ENCODE measurements around the gene PSME1. TPM values are rescaled to one million over a fixed set of nuclear protein-coding genes. Genes with fewer than 3 reads are reported as not detected.

PSME1 gene
- total RNA-seq, 2 donors from 2014 or later, result 237 to 406 TPM

- ATAC-seq, result no peak
- no peak for DNase-seq (ENCODE audit: low spot score)
- Mint-ChIP-seq H3K9me3 (no peaks in the 10 kb centered on the region), H3K27me3 (no peaks in the 10 kb centered on the region), H3K27ac (no peak overlapping the region), H3K36me3 (no peaks in the 10 kb centered on the region), H3K4me3 (no peak overlapping the region), H3K4me1 (ENCODE audit: low read depth in 2 of 2) (no peaks in the 10 kb centered on the region)
These were observed 6.5 kb upstream of the PSME1 start for GRCh38 chr14:24129410-24129998.

- Mint-ChIP-seq H3K4me1 (ENCODE audit: low read depth in 2 of 2) (peaks cover 3 to 4% of the 10 kb centered on the region in 2 donors), H3K36me3 (no peaks in the 10 kb centered on the region), H3K27ac (no peak within 1 kb of the TSS), H3K4me3 (no peak within 1 kb of the TSS), H3K27me3 (no peaks in the 10 kb centered on the region), H3K9me3 (no peaks in the 10 kb centered on the region)
- DNase-seq (ENCODE audit: low spot score), result peak; percentile 22
- no peak for ATAC-seq
These were observed 5.6 kb upstream of the PSME1 start, which contains the start of gene FITM1 for GRCh38 chr14:24130380-24130716. TSS of gene FITM1 (plus strand) at chr14:24130659. CDS start at chr14:24131564, 905 bp downstream.

- Mint-ChIP-seq H3K9me3 (no peaks in the 10 kb centered on the region), H3K27me3 (no peaks in the 10 kb centered on the region), H3K27ac (no peak overlapping the region), H3K4me1 (ENCODE audit: low read depth in 2 of 2) (peaks cover 6 to 7% of the 10 kb centered on the region in 2 donors), H3K36me3 (no peaks in the 10 kb centered on the region), H3K4me3 (no peak overlapping the region)
- ATAC-seq, result no peak
- peak; percentile 57 for DNase-seq (ENCODE audit: low spot score)
These were observed 5.1 kb upstream of the PSME1 start for GRCh38 chr14:24130717-24131548.

- Mint-ChIP-seq H3K4me1 (ENCODE audit: low read depth in 2 of 2) (peaks cover 7 to 8% of the 10 kb centered on the region in 2 donors), H3K36me3 (no peaks in the 10 kb centered on the region), H3K9me3 (no peaks in the 10 kb centered on the region), H3K27ac (no peak overlapping the region), H3K4me3 (no peak overlapping the region), H3K27me3 (no peaks in the 10 kb centered on the region)
- ATAC-seq (no peak), DNase-seq (ENCODE audit: low spot score) (peak; percentile 41)
These were observed 4.4 kb upstream of the PSME1 start for GRCh38 chr14:24131549-24131966.

GRCh38 chr14:24132061-24132685 is 3.8 kb upstream of the PSME1 start:
- no peak for ATAC-seq
- Mint-ChIP-seq H3K9me3 (no peaks in the 10 kb centered on the region), H3K36me3 (peaks cover 3% of the 10 kb centered on the region), H3K27me3 (no peaks in the 10 kb centered on the region), H3K4me1 (ENCODE audit: low read depth in 2 of 2) (peaks cover 13 to 14% of the 10 kb centered on the region in 2 donors), H3K4me3 (no peak overlapping the region), H3K27ac (no peak overlapping the region)
- peak; percentile 42 for DNase-seq (ENCODE audit: low spot score)

GRCh38 chr14:24132976-24133375 is 3.0 kb upstream of the PSME1 start:
- Mint-ChIP-seq H3K27ac (no peak overlapping the region), H3K27me3 (no peaks in the 10 kb centered on the region), H3K36me3 (peaks cover 4% of the 10 kb centered on the region), H3K4me3 (no peak overlapping the region), H3K9me3 (no peaks in the 10 kb centered on the region), H3K4me1 (ENCODE audit: low read depth in 2 of 2) (peaks cover 16% of the 10 kb centered on the region in 2 donors)
- DNase-seq (ENCODE audit: low spot score) (peak; percentile 16), ATAC-seq (no peak)

GRCh38 chr14:24133735-24134134 is 2.3 kb upstream of the PSME1 start:
- peaks cover 19 to 21% of the 10 kb centered on the region in 2 donors for H3K4me1 Mint-ChIP-seq (ENCODE audit: low read depth in 2 of 2)
- H3K27ac Mint-ChIP-seq, result no peak overlapping the region
- no peak overlapping the region for H3K4me3 Mint-ChIP-seq
- ATAC-seq (no peak), DNase-seq (ENCODE audit: low spot score) (no peak)
- peaks cover 4% of the 10 kb centered on the region for H3K36me3 Mint-ChIP-seq
- H3K27me3 Mint-ChIP-seq, result no peaks in the 10 kb centered on the region
- no peaks in the 10 kb centered on the region for H3K9me3 Mint-ChIP-seq

- Mint-ChIP-seq H3K9me3 (no peaks in the 10 kb centered on the region), H3K4me1 (ENCODE audit: low read depth in 2 of 2) (peaks cover 31% of the 10 kb centered on the region in 2 donors), H3K27ac (peak overlapping the region; percentile 59 to 84), H3K4me3 (peak overlapping the region; percentile 89), H3K27me3 (no peaks in the 10 kb centered on the region), H3K36me3 (peaks cover 13% of the 10 kb centered on the region)
- ATAC-seq (no peak), DNase-seq (ENCODE audit: low spot score) (no peak)
These were observed 485 bp upstream of the PSME1 start for GRCh38 chr14:24135584-24135833.

GRCh38 chr14:24136684-24137528 is 912 bp downstream of the PSME1 start:
- H3K27me3 Mint-ChIP-seq, result no peaks in the 10 kb centered on the region
- H3K36me3 Mint-ChIP-seq, result peaks cover 13% of the 10 kb centered on the region
- no peak for ATAC-seq
- H3K9me3 Mint-ChIP-seq, result no peaks in the 10 kb centered on the region
- H3K27ac Mint-ChIP-seq, result peak overlapping the region; percentile 83 to 90
- H3K4me3 Mint-ChIP-seq, result peak overlapping the region; percentile 89
- H3K4me1 Mint-ChIP-seq (ENCODE audit: low read depth in 2 of 2), result peaks cover 34 to 39% of the 10 kb centered on the region in 2 donors
- DNase-seq (ENCODE audit: low spot score), result no peak

GRCh38 chr14:24137529-24138395 is 1.8 kb downstream of the PSME1 start:
- Mint-ChIP-seq H3K27me3 (no peaks in the 10 kb centered on the region), H3K9me3 (no peaks in the 10 kb centered on the region), H3K4me3 (peak overlapping the region; percentile 89), H3K4me1 (ENCODE audit: low read depth in 2 of 2) (peaks cover 39 to 44% of the 10 kb centered on the region in 2 donors), H3K27ac (peak overlapping the region; percentile 83 to 90), H3K36me3 (peaks cover 14% of the 10 kb centered on the region)
- ATAC-seq, result no peak
- no peak for DNase-seq (ENCODE audit: low spot score)

GRCh38 chr14:24138396-24139271 is 2.6 kb downstream of the PSME1 start:
- no peaks in the 10 kb centered on the region for H3K9me3 Mint-ChIP-seq
- H3K36me3 Mint-ChIP-seq, result peaks cover 19% of the 10 kb centered on the region
- peaks cover 46 to 52% of the 10 kb centered on the region in 2 donors for H3K4me1 Mint-ChIP-seq (ENCODE audit: low read depth in 2 of 2)
- H3K27ac Mint-ChIP-seq, result peak overlapping the region; percentile 86 to 97
- H3K27me3 Mint-ChIP-seq, result no peaks in the 10 kb centered on the region
- ATAC-seq, result no peak
- DNase-seq (ENCODE audit: low spot score), result no peak
- H3K4me3 Mint-ChIP-seq, result peak overlapping the region; percentile 85

GRCh38 chr14:24139272-24139934 is 3.4 kb downstream of the PSME1 start:
- peak overlapping the region; percentile 85 for H3K4me3 Mint-ChIP-seq
- ATAC-seq, result no peak
- H3K27me3 Mint-ChIP-seq, result no peaks in the 10 kb centered on the region
- H3K27ac Mint-ChIP-seq, result peak overlapping the region; percentile 86 to 97
- no peak for DNase-seq (ENCODE audit: low spot score)
- H3K9me3 Mint-ChIP-seq, result no peaks in the 10 kb centered on the region
- H3K36me3 Mint-ChIP-seq, result peaks cover 23% of the 10 kb centered on the region
- H3K4me1 Mint-ChIP-seq (ENCODE audit: low read depth in 2 of 2), result peaks cover 54 to 59% of the 10 kb centered on the region in 2 donors

All from natural killer cell treated with Interleukin-12 subunit alpha and Interleukin-12 subunit beta and Interleukin-15 and Interleukin-18, amount 100 ng/mL, for 72 hours (primary cell).